OCI-LY3 (cell line): ENCODE measurements around the gene KAT7.
A peak's percentile ranks its signal among the peaks of the same experiment; 100 is the strongest.

Experiments used
- H2AFZ ChIP-seq: fragments of 200-600, 300-600 bp; shearing (Covaris generic); 2 replicates; pipeline ENCODE4 v1.6.0; 2014; ENCODE audit warnings: antibody characterized with exemption, low read depth, low read length
- H3K27ac ChIP-seq: fragments of 200-600, 300-600 bp; sonication (generic); 2 replicates; pipeline ENCODE4 v1.5.1; 2014; ENCODE audit warnings: mild to moderate bottlenecking, low read length, moderate library complexity, mixed read lengths
- H3K27me3 ChIP-seq: fragments of 200-600, 300-600 bp; sonication (generic); 2 replicates; pipeline ENCODE4 v1.6.1; 2014; ENCODE audit warnings: low read depth, low read length, mixed read lengths
- H3K36me3 ChIP-seq: fragments of 200-600, 300-600 bp; sonication (generic); replicated peaks from 2 replicates; pipeline ENCODE3; 2014; ENCODE audit warnings: low read depth, low read length, mixed read lengths
- H3K4me1 ChIP-seq: fragments of 300-600, 200-600 bp; sonication (generic); 2 replicates; pipeline ENCODE4 v1.6.1; 2014; ENCODE audit warnings: low read length, mixed read lengths
- H3K4me2 ChIP-seq: fragments of 200-600, 300-600 bp; sonication (generic); 2 replicates; pipeline ENCODE4 v1.6.1; 2014; ENCODE audit warnings: low read length, mixed read lengths
- H3K4me3 ChIP-seq: fragments of 300-600, 200-600 bp; sonication (generic); 2 replicates; pipeline ENCODE4 v1.5.1; 2014; ENCODE audit warnings: antibody characterized with exemption, mild to moderate bottlenecking, low read length, moderate library complexity
- H3K79me2 ChIP-seq: fragments of 300-600, 200-600 bp; shearing (Covaris generic); 2 replicates; pipeline ENCODE4 v1.6.1; 2014; ENCODE audit warnings: mild to moderate bottlenecking, low read length, mixed read lengths
- H3K9ac ChIP-seq: fragments of 300-600, 200-600 bp; shearing (Covaris generic); 2 replicates; pipeline ENCODE4 v1.6.0; 2014; ENCODE audit warnings: mild to moderate bottlenecking, low read length, moderate library complexity
- H3K9me3 ChIP-seq: fragments of 200-600, 300-600 bp; shearing (Covaris generic); 2 replicates; pipeline ENCODE4 v1.6.1; 2014; ENCODE audit warnings: low read length, mixed read lengths; ENCODE audit not compliant: insufficient read depth
- H4K20me1 ChIP-seq: fragments of 200-600, 300-600 bp; sonication (generic); 2 replicates; pipeline ENCODE4 v1.6.1; 2016; ENCODE audit warnings: low read length, mixed read lengths; ENCODE audit not compliant: insufficient read depth
- CTCF ChIP-seq: fragments of 200-600, 300-600 bp; sonication (generic); IDR thresholded peaks from 2 replicates; pipeline ENCODE4 v1.5.1; 2014; ENCODE audit warnings: antibody characterized with exemption, low read length, low read depth
- EZH2phosphoT487 ChIP-seq: fragments of 200-600 bp; shearing (Covaris generic); IDR thresholded peaks from 2 replicates; pipeline ENCODE4 v1.6.1; 2018; ENCODE audit warnings: antibody characterized with exemption, mixed run types, low read depth

KAT7 gene

GRCh38 chr17:49776551-49777300 is 11.8 kb upstream of the KAT7 start:
- TF ChIP-seq CTCF (no peak), EZH2phosphoT487 (no peak)
- Histone ChIP-seq H3K36me3 (no peaks in the 10 kb centered on the region), H4K20me1 (no peaks in the 10 kb centered on the region), H2AFZ (no peak overlapping the region), H3K27me3 (no peaks in the 10 kb centered on the region), H3K4me2 (no peak overlapping the region), H3K79me2 (no peaks in the 10 kb centered on the region), H3K9ac (no peak overlapping the region), H3K4me3 (no peak overlapping the region), H3K9me3 (no peaks in the 10 kb centered on the region), H3K27ac (no peak overlapping the region), H3K4me1 (peaks cover 5% of the 10 kb centered on the region; the same call in 1 of the 2 replicates)

GRCh38 chr17:49777563-49777962 is 10.9 kb upstream of the KAT7 start:
- Histone ChIP-seq H3K27ac (no peak overlapping the region), H3K9ac (no peak overlapping the region), H3K4me2 (no peak overlapping the region), H3K4me3 (no peak overlapping the region), H2AFZ (no peak overlapping the region), H4K20me1 (no peaks in the 10 kb centered on the region), H3K27me3 (no peaks in the 10 kb centered on the region), H3K79me2 (no peaks in the 10 kb centered on the region), H3K36me3 (no peaks in the 10 kb centered on the region), H3K9me3 (no peaks in the 10 kb centered on the region), H3K4me1 (peaks cover 5% of the 10 kb centered on the region; the same call in 1 of the 2 replicates)
- TF ChIP-seq CTCF = no peak
- no peak for TF ChIP-seq EZH2phosphoT487

GRCh38 chr17:49779156-49779738 is 9.2 kb upstream of the KAT7 start:
- Histone ChIP-seq H3K27ac (no peak overlapping the region), H3K36me3 (no peaks in the 10 kb centered on the region), H3K27me3 (no peaks in the 10 kb centered on the region), H2AFZ (no peak overlapping the region), H3K4me1 (peaks cover 5% of the 10 kb centered on the region; the same call in 1 of the 2 replicates), H3K9ac (no peak overlapping the region), H3K4me3 (no peak overlapping the region), H3K79me2 (no peaks in the 10 kb centered on the region), H3K9me3 (no peaks in the 10 kb centered on the region), H4K20me1 (no peaks in the 10 kb centered on the region), H3K4me2 (no peak overlapping the region)
- no peak for TF ChIP-seq CTCF
- no peak for TF ChIP-seq EZH2phosphoT487

GRCh38 chr17:49779739-49780231 is 8.7 kb upstream of the KAT7 start:
- Histone ChIP-seq H3K9me3 (no peaks in the 10 kb centered on the region), H3K27me3 (no peaks in the 10 kb centered on the region), H3K27ac (no peak overlapping the region), H3K9ac (no peak overlapping the region), H2AFZ (no peak overlapping the region), H3K36me3 (no peaks in the 10 kb centered on the region), H4K20me1 (no peaks in the 10 kb centered on the region), H3K4me2 (no peak overlapping the region), H3K4me1 (peaks cover 5% of the 10 kb centered on the region; the same call in 1 of the 2 replicates), H3K4me3 (no peak overlapping the region), H3K79me2 (no peaks in the 10 kb centered on the region)
- TF ChIP-seq CTCF = peak; percentile 66
- TF ChIP-seq EZH2phosphoT487 = no peak
